ENCODE data around the gene CEMP1.
A peak's percentile ranks its signal among the peaks of the same experiment; 100 is the strongest.

The CEMP1 gene

DNA sequence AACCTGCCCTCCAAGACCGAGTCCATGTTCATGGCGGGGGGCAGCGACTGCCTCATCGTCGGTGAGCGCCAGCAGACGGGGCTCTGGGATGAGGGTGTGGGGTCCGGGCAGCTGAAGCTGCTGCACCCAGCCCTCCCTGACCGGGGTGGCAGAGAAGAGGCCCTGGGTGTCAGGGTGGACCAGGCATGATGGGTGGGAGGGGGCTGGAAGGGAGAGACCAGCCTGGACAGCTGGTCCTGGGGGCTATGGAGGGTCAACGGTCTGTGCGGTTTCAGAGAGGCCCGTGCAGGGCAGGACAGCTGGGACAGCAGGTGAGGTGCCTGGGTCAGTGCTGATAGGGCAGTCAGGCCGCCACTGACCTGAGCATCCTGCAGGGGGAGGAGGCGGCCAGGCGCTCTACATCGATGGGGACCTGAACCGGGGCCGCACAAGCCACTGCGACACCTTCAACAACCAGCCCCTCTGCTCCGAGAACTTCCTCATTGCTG lies 30.7 kb downstream of the CEMP1 start:
- DNase-seq (ENCODE audit: low spot score), result no peak

DNA sequence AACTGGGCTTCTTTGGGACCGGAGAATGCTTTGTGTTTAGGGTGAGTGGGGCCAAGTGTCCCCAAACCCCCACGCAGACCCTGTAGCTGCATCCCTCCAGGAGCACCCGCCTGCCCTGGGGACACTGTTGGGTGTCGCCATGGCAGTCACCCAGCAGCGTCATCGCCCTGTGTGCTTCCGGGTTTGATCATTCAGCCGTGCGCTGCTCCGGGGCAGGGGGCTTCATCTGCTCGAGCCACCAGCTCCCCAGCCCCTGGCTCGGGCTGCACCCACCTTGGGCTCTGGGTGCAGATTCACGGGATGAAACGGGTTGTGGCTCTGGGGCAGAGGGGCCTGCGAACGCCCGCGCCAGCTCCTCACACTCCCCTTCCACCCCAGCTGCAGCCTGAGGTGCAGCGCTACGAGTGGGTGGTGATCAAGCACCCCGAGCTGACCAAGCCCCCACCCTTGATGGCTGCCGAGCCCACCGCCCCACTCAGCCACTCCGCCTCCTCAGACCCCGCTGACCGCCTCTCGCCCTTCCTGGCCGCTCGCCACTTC lies 31.2 kb downstream of the CEMP1 start:
- DNase-seq (ENCODE audit: low spot score), result no peak

DNA sequence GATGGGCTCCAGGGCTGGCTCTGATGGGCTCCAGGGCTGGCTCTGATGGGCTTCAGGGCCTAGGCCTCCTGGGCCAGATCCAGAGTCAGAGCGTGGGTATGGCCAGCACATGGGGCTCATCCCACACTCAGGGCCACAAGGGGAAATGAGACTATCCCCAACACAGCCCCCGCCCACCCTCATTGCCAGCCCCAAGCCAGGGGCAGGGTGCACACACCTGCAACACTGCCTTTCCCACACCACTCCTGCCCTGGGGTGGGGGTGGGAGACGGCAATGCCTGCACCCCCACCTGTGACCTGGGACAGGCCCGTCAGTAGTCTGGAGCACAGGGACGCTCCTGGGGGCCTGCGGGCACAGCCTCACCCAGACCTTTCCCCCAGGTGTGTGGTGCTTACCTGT lies 31.8 kb downstream of the CEMP1 start:
- DNase-seq (ENCODE audit: low spot score), result no peak

DNA sequence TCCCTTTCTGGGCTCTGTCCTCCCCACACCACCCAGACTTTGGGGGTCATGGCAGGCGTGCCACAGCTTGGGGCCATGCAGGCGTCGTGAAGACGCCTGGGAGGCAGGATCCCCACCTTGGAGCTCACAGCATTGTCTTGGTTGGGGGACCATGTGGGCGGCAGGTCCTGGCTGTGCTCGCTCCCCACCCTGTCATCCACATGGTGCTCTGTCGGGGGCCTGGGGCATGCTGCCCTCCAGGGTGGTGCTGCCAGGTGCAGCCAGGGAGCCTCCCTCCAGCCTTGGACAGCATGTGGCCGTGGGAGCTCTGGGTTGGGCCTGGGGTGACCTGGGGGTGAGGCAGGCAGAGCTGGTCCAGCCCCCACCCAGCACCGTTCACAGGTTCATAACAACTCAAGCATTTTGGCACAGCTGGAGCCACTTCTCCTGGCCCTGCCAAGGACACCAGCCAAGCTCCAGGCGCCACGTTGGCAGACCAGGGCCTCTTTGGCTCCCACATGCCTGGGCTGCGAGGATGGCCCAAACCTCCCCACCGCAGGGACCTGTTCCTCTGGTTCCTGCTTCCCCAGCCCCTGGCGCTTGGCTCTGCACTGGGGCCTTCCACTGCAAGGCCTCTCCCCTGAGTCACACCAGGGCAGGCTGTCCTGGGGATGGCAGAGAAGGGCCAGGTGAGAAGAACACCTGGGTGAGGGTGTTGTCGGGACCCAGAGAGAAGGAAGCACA lies 32.5 kb downstream of the CEMP1 start:
- DNase-seq (ENCODE audit: low spot score), result no peak

DNA sequence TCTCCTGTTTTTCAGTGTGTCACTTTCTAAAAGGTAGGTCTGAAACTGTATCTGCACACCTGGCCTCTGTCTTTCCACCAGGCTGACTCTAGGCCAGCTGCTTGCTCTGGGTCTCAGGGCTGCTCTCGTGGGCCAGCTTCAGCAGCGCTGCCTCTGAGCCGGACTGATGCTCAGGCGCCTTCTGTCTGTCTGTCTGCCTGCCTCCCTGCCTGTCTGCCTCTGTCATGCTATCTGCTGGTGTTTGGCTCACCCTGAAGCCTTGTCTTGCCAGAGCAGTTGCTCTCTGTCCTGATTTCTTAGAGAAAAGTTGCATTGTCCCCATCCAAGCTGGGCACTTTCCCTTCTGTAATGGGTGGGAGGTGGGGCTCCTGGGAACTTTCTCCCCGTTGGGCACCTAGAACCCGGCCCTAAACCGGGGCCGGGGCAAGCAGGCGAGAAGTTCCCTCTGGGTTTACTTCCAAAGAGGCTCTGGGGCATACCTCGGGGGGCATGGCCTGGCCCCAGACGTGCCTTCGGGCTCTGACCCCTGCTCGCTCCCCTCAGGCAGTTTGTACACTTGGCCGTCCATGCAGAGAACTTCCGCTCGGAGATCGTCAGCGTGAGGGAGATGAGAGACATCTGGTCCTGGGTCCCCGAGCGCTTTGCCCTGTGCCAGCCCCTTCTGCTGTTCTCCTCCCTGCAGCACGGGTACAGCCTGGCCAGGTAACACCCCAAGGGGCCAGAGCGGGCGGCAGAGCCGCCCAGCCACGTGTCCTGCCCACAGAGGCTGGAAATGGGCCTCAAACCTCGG lies 33.3 kb downstream of the CEMP1 start:
- no peak for DNase-seq (ENCODE audit: low spot score)

DNA sequence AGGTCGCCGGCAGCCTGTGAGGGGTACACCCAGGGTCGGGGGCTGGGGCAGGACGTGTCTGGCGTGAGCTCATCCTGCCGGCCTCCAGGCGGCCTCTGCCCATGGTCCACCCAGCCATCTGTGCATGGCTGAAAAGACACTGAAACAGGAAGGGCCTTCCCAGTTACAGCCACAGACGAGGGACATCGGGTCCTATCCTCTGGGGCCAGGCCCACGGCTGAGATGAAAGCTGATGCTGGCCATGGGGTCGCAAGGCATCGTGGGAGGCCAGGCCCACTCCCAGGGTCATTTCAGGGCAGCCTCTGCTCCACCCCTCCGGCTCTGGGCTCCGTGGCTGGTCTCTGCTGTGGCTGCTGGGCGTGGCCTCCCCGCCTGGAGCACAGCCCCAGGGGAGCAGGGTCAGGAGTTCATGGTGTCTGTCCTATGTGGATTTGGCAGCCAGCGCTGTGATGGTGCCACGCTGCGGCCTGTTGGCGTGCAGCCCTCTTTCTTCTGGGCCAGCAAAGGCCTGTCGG lies 34.0 kb downstream of the CEMP1 start:
- DNase-seq (ENCODE audit: low spot score), result no peak

DNA sequence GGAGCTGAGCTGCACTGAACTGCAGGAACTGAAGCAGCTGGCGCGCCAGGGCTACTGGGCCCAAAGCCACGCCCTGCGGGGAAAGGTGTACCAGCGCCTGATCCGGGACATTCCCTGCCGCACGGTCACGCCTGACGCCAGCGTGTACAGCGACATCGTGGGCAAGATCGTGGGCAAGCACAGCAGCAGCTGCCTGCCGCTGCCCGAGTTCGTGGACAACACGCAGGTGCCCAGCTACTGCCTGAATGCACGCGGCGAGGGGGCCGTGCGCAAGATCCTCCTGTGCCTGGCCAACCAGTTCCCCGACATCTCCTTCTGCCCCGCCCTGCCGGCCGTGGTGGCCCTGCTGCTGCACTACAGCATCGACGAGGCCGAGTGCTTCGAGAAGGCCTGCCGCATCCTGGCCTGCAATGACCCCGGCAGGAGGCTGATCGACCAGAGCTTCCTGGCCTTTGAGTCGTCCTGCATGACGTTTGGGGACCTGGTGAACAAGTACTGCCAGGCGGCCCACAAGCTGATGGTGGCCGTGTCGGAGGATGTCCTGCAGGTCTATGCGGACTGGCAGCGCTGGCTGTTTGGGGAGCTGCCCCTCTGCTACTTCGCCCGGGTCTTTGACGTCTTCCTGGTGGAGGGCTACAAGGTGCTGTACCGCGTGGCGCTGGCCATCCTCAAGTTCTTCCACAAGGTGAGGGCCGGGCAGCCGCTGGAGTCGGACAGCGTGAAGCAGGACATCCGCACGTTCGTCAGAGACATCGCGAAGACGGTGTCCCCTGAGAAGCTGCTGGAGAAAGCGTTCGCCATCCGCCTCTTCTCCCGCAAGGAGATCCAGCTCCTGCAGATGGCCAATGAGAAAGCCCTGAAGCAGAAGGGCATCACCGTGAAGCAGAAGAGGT lies 34.7 kb downstream of the CEMP1 start:
- DNase-seq (ENCODE audit: low spot score), result no peak

DNA sequence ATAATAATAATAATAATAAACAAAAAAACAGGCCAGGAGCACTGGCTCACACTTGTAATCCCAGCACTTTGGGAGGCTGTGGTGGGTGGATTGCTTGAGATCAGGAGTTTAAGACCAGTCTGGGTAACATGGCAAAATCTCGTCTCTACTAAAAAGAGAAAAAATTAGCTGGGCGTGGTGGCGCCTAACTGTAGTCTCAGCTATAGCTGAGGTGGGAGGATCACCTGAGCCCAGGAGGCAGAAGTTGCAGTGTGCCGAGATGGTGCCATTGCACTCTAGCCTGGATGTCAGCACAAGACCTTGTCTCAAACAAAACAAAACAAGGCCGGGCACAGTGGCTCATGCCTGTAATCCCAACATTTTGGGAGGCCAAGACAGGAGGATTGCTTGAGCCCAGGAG lies 36.2 kb downstream of the CEMP1 start:
- DNase-seq (ENCODE audit: low spot score), result no peak

DNA sequence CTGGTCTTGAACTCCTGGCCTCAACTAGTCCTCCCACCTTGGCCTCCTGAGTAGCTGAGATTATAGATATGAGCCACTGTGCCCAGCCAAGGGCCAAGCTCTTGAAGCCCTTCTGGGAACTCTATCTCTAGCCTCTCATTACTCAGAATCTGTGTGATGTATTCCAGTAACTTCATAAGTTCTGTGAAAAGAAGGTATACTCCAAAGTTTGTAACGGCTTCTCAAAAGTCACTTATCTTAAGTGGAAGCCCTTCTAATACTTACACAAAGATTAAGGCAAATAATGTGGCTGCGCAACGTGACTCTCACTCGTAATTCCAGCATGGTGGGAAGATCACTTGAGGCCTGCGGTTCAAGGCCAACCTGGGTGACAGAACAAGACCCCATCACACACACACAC lies 36.6 kb downstream of the CEMP1 start:
- DNase-seq (ENCODE audit: low spot score), result no peak

DNA sequence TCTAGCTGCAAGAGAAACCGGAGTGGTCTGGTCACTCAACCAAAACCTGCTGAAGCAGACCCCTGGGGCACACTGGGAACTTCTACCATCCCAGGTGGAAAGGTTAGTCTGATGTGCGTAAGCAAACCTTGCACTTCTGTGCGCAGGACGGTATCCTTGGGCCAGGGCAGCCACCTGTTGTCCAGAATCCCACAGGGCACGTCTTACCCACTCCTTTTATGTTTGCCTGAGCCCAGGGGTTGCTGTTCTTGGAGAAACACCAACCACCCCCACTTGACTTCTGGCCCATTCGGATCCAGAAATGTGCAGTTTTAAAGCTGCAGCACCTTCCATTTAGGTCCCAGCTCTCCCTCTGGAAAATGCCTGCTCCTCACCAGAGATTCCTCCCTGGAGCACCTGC lies 37.6 kb downstream of the CEMP1 start:
- no peak for DNase-seq (ENCODE audit: low spot score)

DNA sequence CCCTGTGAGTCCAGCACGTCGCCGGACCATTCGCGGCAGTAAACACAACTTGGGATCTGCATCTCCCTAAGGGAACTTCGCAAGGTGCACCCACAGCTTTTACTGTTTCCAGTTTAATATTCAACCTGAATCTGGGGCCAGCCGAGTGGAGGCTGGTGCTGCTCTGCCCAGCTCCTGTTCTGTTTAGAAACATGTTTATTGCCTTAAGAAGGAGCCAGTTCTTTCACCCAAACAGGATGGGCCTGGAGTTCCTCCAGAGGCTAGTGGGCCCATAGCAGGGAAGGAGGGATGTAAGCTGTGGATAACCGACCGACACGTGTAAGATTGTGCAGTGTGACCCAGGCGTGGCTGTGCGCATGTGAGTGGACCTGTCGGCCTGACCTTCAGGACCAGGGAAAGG lies 38.9 kb downstream of the CEMP1 start:
- DNase-seq (ENCODE audit: low spot score), result no peak

DNA sequence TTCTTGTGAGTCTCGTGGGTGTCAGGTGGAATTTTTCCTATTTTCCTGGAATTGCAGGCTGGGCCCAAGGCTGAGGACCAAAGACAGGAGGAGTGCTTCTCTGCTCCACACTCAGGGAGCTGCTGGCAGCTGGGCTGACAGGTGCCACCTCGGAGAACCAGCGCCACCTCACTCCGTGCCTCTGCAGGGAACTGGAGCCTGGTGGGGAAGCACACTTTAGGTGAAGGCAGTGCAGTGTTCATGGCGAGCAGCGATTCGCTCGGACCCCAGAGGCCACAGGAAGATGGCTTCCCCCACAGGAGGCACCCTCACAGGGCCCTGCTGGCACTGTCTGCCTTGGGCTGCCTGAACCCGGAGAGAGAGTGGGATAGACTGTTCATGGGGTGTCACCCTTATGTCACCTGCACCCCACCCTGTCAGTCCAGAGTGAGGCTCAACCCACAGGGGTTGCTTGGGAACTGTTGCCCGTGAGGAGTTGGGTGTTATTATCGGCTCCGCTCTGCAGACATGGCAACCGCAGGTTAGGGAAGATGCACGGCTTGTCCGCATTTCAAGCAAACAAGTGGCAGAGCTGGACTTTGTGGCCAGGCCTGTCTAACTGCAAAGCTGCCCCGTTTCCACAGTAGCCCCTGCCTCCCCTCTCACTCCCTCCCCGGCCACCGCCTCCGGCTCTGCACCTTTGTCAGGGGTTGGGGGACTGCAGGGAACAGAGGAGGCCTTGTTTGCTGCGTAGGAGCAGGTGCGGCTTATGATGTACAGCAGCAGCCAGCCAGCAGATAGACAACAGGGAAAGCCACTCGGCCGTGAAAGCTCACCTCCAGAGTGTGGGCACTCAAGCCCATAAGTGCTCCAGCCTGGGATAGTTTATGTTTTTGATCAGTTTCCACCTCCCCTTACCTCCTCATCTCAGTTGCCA lies 40.8 kb downstream of the CEMP1 start:
- no peak for DNase-seq (ENCODE audit: low spot score)

DNA sequence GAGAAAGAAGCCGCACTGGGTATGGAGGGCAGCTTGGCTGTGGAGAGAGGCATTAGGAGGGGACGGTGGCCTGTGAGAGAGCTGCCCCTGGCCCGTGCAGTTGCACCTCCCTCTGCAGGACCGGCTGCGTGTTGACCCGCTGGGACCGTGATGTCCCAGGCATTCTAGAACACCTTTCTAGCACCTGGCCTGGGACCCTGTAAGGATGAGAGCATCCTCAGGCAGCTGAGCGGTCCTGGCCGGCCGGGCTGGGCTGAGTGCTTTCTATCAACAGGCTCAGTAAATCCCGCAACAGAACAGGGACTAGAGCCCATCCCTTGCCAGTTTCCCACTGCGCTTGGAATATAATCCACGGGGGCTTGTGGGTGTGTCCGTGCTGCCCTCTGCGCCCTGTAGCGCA lies 41.6 kb downstream of the CEMP1 start:
- DNase-seq (ENCODE audit: low spot score), result no peak

DNA sequence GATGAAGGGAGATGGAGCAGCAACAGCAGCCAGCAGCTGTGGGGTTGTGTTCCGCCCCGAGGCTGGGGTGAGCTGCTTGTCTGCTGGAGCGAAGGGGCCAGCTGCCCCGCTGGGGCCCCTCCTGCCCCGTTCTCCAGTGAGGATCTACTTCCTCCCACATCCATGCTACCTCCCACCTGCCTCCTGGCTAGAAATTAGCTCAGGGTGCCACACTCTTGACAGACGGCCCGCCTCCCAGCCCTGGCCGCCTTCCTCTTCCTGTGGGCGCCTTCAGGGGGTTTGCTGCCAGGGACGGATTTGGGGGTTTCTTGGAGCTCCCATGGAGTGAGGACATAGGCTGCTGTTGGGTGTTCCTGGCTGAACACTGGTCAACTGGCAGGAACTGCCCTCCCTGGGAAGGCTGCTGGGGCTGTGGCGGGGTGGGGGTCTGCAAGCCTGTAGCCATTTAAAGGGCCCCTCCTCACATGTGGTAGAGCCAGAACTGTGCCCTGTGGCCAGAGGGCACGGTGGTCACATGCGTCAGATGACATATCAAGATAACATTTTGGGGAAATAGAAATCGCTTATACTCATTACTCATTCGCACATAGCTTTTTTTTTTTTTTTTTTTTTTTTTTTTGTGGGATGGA lies 43.2 kb downstream of the CEMP1 start:
- no peak for DNase-seq (ENCODE audit: low spot score)

DNA sequence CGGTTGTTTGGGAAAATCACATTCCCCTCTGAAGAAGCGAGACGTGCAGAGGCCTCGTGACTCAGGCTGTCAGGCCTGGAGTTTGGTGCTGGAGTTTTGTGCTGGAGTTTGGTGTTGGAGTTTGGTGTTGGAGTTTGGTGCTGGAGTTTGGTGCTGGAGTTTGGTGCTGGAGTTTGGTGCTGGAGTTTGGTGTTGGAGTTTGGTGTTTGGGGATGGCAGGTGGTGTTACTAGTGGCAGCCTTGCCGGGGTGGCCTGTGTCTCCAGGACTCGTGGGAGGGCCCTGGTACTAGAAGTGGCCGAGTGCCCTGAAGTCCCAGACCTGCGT lies 43.7 kb downstream of the CEMP1 start:
- no peak for DNase-seq (ENCODE audit: low spot score)

DNA sequence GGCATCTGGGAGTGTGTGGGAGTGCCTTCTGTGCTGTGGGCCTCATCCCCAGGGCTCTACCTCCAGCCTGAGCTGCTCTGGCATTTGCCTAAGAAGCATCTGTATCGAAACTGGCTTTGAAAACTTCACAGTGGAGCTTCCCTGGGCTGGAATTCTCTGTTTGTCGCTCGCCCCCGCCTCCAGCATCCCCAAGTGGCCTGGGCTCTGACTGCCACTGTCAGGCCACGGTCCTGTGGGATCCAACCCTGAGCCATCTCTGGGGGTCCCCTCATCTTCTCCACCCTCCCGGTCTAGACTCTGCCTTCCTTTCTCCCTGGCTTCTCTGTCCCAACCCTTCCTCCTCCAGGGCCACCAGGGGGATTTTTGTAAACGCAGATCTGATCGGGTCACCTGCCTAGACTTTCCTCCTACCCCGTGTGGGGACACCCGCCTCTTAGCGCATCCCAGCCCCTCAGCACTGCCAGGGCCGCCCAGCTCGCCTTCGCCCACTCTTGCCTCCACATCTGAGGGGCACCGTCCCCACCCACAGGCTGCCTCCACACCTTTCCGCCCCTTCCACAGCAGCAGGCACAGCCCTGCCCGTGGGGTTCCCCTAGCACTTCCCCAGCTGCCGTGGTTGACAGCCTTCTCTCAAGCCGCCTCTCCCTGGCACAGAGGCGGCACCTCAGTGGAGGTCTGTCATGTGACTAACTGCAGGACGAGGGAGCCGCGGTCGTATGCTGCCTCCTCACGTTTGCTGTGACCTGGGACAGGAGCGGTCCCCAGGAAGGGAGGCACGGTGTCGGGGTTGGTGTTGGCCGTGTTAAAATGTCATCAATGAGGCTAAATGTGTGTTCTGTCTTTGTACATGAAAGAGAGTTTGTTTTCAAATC lies 44.3 kb downstream of the CEMP1 start:
- DNase-seq (ENCODE audit: low spot score), result peak; percentile 85

DNA sequence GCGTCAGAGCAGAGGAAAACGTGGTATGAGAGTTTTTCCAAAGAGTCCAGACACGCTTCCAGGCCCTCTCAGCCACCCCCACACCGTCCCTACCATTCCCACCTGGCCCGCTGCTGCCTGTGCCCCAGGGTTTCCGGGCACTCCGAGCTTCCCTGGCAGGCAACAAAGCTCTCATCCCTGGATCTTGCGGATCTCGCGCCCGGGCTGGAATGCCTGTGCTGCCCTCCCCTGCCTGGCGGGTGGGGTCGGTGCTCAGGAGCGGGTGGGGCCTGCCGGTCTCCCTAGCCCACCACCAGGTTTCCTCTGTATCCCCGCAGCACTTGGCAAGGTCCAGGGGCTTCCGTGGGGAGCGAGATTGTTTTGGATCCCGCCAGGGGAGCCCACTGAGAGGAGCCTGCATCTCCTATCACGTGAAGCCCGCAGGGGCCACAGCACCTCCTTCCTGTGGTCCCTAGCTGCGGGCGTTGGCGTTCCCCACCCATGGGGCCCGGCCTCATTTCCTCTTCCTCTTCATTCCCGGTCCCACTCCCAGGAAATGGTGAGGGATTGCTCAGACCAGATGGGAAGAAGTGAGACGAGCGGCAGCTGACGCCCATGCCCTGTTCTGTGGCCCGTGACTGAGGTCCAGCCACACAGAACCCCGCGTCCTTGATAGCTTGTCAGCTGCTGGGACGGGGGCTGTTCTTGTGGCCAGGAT lies 45.2 kb downstream of the CEMP1 start:
- DNase-seq (ENCODE audit: low spot score), result no peak

DNA sequence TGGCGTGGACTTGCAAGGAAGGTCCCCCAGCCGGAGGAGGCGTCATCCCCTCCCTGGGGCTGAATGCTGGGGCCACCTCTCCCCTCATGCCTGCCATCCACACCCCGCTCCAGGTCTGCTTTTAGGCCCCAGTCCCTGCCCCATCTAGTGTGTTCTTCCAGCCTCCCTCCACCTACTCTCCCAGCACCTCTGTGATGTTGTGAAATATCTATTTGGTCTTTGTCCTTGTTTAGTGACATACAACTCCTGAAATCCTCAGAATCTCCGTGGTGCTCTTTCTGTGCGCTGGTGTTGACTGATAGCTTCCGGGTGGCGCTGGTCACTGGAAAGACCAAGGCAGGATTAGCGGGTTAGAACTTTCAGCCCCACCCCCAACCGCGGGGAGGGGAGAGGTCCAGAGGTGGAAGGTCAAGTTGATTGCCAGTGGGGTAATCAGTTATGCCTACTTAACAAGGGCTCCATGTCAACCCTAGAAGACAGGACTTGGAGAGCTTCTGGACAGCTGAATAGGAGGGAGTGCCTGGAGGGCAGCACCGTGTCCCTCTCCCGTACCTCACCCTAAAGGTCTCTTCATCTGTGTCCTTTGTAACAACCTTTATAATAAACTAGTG lies 46.2 kb downstream of the CEMP1 start:
- no peak for DNase-seq (ENCODE audit: low spot score)
